Psoas muscle (tissue), 8 donors: ENCODE measurements around the gene PRRX1. TPM values are rescaled to one million over a fixed set of nuclear protein-coding genes. Genes with fewer than 3 reads are reported as not detected.
A peak's percentile ranks its signal among the peaks of the same experiment; 100 is the strongest.

ENCODE experiments used
- ATAC-seq, 4 donors: fragments of 200-7000 bp; cut with Tn5 transposase; one replicate each; pipeline ENCODE4 v1.9.1; 2020; ENCODE audit warnings: moderate library complexity in 3 of 4, mild to moderate bottlenecking in 2 of 4
- DNase-seq, 2 donors: peaks; one replicate each; pipeline ENCODE4 v3.0.0-alpha.2; 2020
- H3K27ac ChIP-seq: fragments of 200-600 bp; one replicate; pipeline ENCODE4 v1.8.0; 2022
- H3K27me3 ChIP-seq, 3 donors: fragments of 200-600 bp in 1 of 3; one replicate each; pipeline versions ENCODE4 v1.6.1 to v1.8.0; 2013 to 2022; ENCODE audit warnings: low read length in 2 of 3, mild to moderate bottlenecking in 2 of 3, moderate library complexity in 1 of 3; ENCODE audit not compliant: insufficient read depth in 3 of 3
- H3K36me3 ChIP-seq, 2 donors: fragments of 200-600 bp in 1 of 2; one replicate each; pipeline versions ENCODE4 v1.6.1 to v1.8.0; 2013 to 2022; ENCODE audit warnings: low read depth in 1 of 2, mild to moderate bottlenecking in 1 of 2, moderate library complexity in 1 of 2; ENCODE audit not compliant: insufficient read depth in 1 of 2
- H3K4me1 ChIP-seq: fragments of 200-600 bp; one replicate; pipeline ENCODE4 v1.8.0; 2022
- H3K4me3 ChIP-seq: fragments of 200-600 bp; one replicate; pipeline ENCODE4 v1.8.0; 2022; ENCODE audit warnings: mild to moderate bottlenecking
- H3K9me3 ChIP-seq: fragments of 200-600 bp; one replicate; pipeline ENCODE4 v1.8.0; 2022
- WGBS, 3 donors: extraction: QIAGEN DNeasy Blood & Tissue Kit; methylation state at CpG; one replicate each; pipeline versions ENCODE4 v1.1.6 to v1.1.7; 2013; 5-methylcytosine and 5-hydroxymethylcytosine counted together
- intact Hi-C, 2 donors: fragments of 100-400 bp; cut with DNase I; formaldehyde crosslinking; loops; one replicate each; pipeline versions ENCODE4 v1.11.0 to v1.14.2; 2022
- polyA plus RNA-seq, 3 donors: library from polyadenylated mRNA; stranded (reverse); fragments of 200-250 nt; gene quantifications; one replicate each; pipeline ENCODE4 v1.2.3, GENCODE V29; 2013
- total RNA-seq, 4 donors: library from RNA; stranded (reverse); fragmentation: NEBNext Ultra II Directional in 2 of 4; extraction: Animal tissue kit (Norgen Biotek cat#: 25700) in 2 of 4; gene quantifications; one replicate each; pipeline versions ENCODE4 v1.2.1 to v1.2.4, GENCODE V29; 2021 to 2023
- TF ChIP-seq, protein P1 (sequence below): fragments of 200-600 bp; IDR thresholded peaks from one replicate; pipeline ENCODE4 v1.8.0; 2022; ENCODE audit warnings: antibody characterized with exemption
- donor health status: healthy with polysubstance abuse.
- donor health status: DM: no; HTN: no; CAD: no; lungs with moderate emphysema.
- donor health status: Bipolar disorder and iron deficiency.
- donor health status: healthy.
- donor health status: DM: yes; HTN: yes; CAD: no.
- donor health status: DM: no; HTN: no; CAD: no.
- donor health status: DM: no; HTN: no; CAD: no.
- donor health status: DM: yes; HTN: yes; CAD: no.

The PRRX1 gene
- total and polyA plus RNA-seq, 7 donors, result 27.7 to 256 (median 64.1) TPM

GRCh38 chr1:170743083-170743482, 79.2 kb downstream of the PRRX1 start:
- TF ChIP-seq, protein P1, sequence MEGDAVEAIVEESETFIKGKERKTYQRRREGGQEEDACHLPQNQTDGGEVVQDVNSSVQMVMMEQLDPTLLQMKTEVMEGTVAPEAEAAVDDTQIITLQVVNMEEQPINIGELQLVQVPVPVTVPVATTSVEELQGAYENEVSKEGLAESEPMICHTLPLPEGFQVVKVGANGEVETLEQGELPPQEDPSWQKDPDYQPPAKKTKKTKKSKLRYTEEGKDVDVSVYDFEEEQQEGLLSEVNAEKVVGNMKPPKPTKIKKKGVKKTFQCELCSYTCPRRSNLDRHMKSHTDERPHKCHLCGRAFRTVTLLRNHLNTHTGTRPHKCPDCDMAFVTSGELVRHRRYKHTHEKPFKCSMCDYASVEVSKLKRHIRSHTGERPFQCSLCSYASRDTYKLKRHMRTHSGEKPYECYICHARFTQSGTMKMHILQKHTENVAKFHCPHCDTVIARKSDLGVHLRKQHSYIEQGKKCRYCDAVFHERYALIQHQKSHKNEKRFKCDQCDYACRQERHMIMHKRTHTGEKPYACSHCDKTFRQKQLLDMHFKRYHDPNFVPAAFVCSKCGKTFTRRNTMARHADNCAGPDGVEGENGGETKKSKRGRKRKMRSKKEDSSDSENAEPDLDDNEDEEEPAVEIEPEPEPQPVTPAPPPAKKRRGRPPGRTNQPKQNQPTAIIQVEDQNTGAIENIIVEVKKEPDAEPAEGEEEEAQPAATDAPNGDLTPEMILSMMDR, result no peak
- H3K9me3 ChIP-seq, result no peaks in the 10 kb centered on the region
- H3K4me1 ChIP-seq, result no peaks in the 10 kb centered on the region
- intact Hi-C loops, result no loop called here
- H3K36me3 ChIP-seq, result no peaks in the 10 kb centered on the region
- DNase-seq, result no peak
- no peak overlapping the region for H3K4me3 ChIP-seq
- H3K27ac ChIP-seq, result no peak overlapping the region
- no peak for ATAC-seq
- WGBS, 3 donors, result 94 to 100% (median 95%) methylated on average over 1 of the region's 1 CpG
- H3K27me3 ChIP-seq, result no peaks in the 10 kb centered on the region

GRCh38 chr1:170749549-170749948, 85.6 kb downstream of the PRRX1 start:
- DNase-seq (no peak), ATAC-seq (no peak)
- H3K9me3 ChIP-seq, result no peaks in the 10 kb centered on the region
- H3K4me3 ChIP-seq, result no peak overlapping the region
- H3K36me3 ChIP-seq, result no peaks in the 10 kb centered on the region
- 47 to 56% (median 51%) methylated on average over 2 of the region's 2 CpGs for WGBS, 3 donors
- TF ChIP-seq, protein P1, result no peak
- H3K27ac ChIP-seq, result no peak overlapping the region
- intact Hi-C loops, result no loop called here
- peaks cover 8% of the 10 kb centered on the region for H3K4me1 ChIP-seq
- no peaks in the 10 kb centered on the region for H3K27me3 ChIP-seq

DNA sequence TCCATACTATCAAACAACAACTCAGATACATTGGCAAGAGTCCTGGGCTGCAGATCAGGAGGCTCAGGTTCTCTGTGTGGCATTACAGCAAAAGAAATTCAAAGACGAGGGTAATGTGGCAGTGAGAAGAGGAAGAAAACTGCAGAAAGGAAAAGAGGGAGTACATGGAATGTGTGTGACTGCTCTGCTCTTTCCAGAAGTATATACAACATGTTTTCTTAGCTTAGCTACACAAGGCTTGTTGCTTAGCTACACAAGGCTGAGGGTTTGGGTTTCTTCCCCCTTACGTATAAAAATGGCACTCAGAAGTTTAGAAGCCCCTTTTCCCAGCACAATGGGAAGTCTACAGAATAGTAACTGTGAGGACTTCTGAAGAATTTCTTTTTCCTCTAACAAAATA, 86.0 kb downstream of the PRRX1 start:
- no peak overlapping the region for H3K27ac ChIP-seq
- no peak overlapping the region for H3K4me3 ChIP-seq
- peaks cover 8% of the 10 kb centered on the region for H3K4me1 ChIP-seq
- TF ChIP-seq, protein P1, result no peak
- DNase-seq (no peak), ATAC-seq (peak in 1 of 4 donors; percentile 14)
- no peaks in the 10 kb centered on the region for H3K36me3 ChIP-seq
- WGBS, 3 donors, result 28 to 46% (median 29%) methylated on average over 2 of the region's 2 CpGs
- no peaks in the 10 kb centered on the region for H3K9me3 ChIP-seq
- H3K27me3 ChIP-seq, result no peaks in the 10 kb centered on the region
- intact Hi-C loops, result loop anchor here in 1 of 2 donors (10.0 kb wide), 1 partner anchor 675 kb away; the partner anchor contains the start of gene KIFAP3

DNA sequence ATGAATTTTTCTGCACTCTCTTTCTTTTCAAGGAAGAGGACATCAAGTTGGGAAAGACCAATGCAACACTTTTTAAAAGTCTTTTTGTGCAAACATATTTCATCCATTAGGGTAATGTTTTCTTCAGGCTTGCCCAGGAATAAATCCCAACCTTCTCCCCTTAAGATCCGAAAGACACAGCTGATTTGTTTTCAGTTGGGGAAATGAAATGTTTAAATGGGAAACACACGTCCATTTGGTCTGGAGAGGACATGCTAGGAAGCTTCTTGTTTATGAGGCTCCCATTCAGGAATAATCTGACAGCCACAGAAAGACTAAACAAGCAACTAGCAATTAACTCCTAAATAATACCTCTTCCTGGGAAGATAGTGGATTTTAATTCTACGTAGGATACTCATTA, 91.9 kb downstream of the PRRX1 start:
- ATAC-seq (no peak), DNase-seq (no peak)
- 73 to 76% (median 76%) methylated on average over 3 of the region's 3 CpGs for WGBS, 3 donors
- intact Hi-C loops, result loop anchor here in 1 of 2 donors (10.0 kb wide), 1 partner anchor 681 kb away; the partner anchor contains the start of gene KIFAP3
- H3K27ac ChIP-seq, result no peak overlapping the region
- H3K4me3 ChIP-seq, result no peak overlapping the region
- H3K9me3 ChIP-seq, result no peaks in the 10 kb centered on the region
- H3K36me3 ChIP-seq, result no peaks in the 10 kb centered on the region
- no peaks in the 10 kb centered on the region for H3K27me3 ChIP-seq
- H3K4me1 ChIP-seq, result no peaks in the 10 kb centered on the region
- TF ChIP-seq, protein P1, result no peak

DNA sequence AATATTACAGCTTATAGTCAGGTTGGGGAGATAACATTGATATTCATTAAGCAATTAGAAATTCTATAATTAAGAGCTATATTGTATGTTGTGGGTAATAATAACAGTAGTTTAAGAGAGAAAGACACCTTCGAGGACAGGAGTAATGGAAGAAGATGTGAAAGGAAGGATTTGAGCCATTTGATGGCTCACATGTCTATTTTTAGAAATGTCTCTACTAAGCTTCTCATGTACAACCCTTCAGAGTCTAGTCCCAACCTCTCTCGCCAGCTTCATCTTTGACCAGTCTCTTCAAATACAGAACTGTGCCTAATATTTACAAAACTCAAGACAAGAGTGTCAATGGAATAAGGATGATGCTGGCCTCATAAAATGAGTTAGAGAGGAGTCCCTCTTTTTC, 95.1 kb downstream of the PRRX1 start:
- H3K27me3 ChIP-seq, result no peaks in the 10 kb centered on the region
- peak overlapping the region; percentile 11 for H3K27ac ChIP-seq
- H3K36me3 ChIP-seq, result no peaks in the 10 kb centered on the region
- H3K9me3 ChIP-seq, result no peaks in the 10 kb centered on the region
- ATAC-seq (peak; percentile 88 to 99 (median 96)), DNase-seq (no peak)
- no peak overlapping the region for H3K4me3 ChIP-seq
- intact Hi-C loops, result loop anchor here in 1 of 2 donors (10.0 kb wide), 1 partner anchor 684 kb away; the partner anchor contains the start of gene KIFAP3
- TF ChIP-seq, protein P1, result no peak
- H3K4me1 ChIP-seq, result no peaks in the 10 kb centered on the region
- WGBS, 3 donors, result 31 to 56% (median 34%) methylated on average over 2 of the region's 2 CpGs
